ENCODE measurements around the gene DDX39B.

GRCh38 chr6:31579119-31579505 is 37.3 kb upstream of the DDX39B start:
- TF ChIP-seq CTCF (IDR thresholded peaks at IDR 0.05; ENCODE audit: insufficient read depth, low read depth, low read length), result no peak
- TF ChIP-seq EZH2 (IDR thresholded peaks at IDR 0.05; ENCODE audit: insufficient read depth, low read length), result no peak

Data from astrocyte (in vitro differentiated cells and primary cell).